DMS53 treated with DMSO at 0.1 percent for 48 hours (cell line): ENCODE results near the gene U2SURP.

Experiments
- DNase-seq: peaks from one replicate; lab custom pipeline; 2025; ENCODE audit not compliant: unreplicated experiment; lab: John Stamatoyannopoulos, UW

U2SURP gene

DNA sequence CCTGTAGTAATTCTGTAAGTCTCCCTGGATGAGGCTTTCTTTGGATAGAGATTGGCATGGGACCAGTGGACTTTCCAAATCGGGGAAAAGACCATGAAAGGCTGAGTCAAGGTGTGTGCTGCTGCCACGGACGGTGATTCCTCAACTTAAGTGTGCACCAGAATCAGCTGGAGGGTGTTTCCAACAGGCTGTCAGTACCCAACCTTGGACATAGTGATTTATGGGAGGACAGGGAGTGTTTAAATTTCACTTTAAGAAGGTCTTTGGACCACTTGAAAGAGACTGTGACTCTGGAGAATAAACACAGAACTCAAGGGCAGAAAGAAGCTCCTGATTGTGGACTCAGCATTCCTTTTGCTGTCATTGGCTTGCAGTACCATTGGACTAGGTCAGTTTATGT is 97.8 kb downstream of the U2SURP start:
- DNase-seq, result no peak

- DNase-seq, result no peak
Observed at GRCh38 chr3:143099690-143100089, 98.3 kb downstream of the U2SURP start.

- no peak for DNase-seq
Observed at GRCh38 chr3:143100451-143100850, 99.1 kb downstream of the U2SURP start.

DNA sequence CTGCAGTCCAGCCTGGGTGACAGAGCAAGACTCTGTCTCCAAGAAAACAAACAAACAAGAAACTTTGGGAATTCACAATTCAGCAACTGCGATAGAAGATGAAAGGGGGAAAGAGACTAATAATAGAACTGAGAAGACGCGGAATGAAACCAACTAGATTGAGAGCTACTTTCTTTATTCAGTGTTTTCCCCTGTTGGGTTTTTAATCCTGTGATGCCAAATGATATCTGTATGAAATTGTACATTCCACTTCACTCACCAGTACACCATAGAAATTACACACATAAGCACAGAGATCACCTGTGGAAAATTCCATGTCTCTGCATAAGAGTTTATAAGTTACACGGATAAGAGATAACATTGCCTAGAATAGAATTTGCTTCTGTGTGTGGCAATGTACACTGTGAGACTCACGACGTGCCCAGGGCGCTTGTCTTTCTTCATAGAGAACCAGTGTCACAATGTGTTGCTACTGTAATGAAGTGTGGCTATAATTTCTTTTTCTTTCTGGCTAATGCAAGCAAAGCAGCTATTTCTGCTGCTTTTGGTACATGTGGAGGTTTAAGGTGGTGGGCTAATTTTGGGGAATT is 100.5 kb downstream of the U2SURP start:
- no peak for DNase-seq

DNA sequence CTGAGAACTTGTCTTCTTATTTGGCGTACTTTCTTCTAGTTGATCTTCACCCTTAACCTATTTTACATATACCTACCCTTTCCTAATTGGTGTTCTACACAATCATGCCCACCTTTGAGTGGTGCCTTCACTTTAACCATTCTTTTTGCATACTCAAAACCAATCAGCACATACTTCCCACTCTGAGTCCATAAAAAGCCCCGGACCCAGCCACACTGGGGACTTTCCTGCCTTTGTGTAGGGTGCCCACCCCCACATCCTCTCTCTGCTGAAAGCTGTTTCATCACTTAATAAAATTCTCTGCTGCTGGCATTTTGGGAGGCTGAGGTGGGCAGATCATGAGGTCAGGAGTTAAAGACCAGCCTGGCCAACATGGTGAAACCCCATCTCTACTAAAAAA is 102.3 kb downstream of the U2SURP start:
- no peak for DNase-seq

GRCh38 chr3:143105170-143105569 is 103.8 kb downstream of the U2SURP start:
- DNase-seq, result no peak

DNA sequence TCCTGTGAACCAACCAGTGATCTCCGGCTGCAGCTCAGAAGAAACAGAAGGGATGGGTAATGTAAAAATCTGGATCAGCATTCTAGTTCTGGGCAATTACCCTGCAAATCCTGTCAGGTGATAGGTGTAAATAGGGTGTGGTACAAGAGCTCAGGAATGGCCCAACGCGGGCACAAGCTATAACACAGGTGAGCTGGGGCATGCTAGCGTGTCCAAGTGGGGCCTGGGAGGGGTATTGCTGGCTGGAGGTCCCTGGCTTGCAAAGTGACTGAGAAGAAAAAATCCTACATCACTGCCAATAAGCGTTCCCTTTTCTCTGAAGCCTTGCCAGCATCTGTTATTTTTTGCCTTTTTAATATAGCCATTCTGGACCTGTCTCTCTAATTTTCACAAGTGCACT is 108.5 kb downstream of the U2SURP start:
- no peak for DNase-seq
